Measurements from ENCODE around the gene MYT1.

The MYT1 gene

GRCh38 chr20:64140061-64140931, 24.0 kb upstream of the MYT1 start:
- DNase-seq, result no peak

GRCh38 chr20:64140956-64141355, 23.3 kb upstream of the MYT1 start:
- DNase-seq, result no peak

DNA sequence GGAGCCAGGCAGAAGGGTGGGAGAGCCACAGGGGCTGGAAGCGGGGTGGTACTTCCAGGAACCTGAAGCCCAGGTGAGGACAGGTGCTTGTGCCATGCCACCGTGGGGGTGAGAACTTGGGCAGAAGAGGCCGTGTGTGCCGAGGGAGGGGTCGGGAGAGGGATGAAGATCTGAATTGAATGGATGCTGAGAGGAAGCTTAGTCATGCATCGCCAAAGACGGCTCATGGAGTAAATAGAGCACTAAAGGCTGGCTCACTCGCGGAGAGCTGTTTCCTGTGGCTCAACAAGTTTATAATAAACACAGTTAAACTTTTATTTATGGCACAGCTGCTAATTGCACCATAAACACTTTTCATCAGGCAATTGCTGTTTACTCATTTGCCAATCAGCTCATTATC, 21.7 kb upstream of the MYT1 start:
- DNase-seq, result no peak

DNA sequence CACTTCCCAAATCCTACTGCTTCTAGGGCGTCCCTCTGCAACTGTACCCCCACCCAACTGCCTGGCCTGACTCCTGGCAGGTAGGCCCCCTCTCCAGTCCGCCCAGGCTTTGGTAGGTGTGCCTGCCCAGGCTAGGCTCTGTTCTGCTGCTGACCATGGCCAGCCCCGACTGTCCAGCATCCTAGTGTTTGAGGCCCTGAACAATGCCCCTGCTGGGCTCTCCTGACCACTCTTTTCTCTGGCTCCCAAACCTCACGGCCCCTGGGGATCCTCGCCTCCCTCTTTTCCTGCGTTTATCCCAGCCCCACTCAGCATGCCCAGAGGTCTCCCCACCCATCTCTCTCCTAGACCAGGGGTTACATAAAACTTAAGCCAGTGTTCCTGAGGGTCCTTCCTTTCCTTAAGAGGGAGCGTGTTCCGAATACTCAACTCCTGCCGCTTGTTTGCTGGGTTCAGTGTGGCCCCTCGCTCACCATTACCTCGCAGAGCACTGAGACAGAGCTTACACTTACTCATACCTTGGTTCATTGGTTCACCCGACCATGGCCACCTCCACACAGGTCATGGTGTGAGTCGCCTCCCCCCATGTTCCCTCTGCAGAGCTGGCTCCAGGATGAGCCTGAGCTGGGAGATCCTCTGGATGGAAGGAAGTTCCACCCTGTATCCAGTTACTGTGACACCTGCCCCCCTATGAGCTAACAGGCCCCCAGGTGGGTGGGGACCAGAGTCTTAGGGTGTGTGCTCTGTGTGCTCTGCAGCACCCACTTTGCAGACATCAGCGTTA, 21.0 kb upstream of the MYT1 start:
- DNase-seq, result no peak

DNA sequence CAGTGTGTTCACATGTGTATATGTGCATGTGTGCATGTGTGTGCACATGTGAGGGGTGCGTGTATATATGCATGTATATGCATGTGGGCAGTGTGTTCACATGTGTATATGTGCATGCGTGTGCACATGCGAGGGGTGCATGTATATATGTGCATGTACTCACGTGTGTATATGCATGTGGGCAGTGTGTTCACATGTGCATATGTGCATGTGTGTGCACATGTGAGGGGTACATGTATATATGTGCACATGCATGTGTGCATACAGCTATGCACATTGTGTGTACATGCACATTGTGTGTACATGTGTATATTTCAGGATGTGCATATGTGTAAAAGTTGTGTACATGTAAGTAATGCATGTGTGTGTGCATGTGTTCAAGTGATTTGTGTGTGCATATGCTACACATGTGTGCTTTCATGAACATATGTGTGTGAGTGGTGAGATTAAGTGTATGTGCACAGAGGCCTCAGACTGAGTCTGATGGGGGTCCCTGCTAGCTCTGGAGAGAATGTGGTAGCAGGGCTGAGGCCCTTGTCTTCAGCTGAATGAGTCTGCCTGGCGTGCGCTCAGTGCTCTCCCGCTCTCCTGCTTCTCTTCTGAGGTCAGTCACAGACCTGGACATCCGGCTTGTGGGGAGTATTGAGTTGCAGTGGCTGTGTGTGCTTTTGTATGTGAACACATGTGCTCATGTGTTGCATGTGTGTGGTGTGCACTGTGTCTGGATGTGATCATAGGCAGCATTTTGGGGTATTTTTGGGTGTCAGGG, 19.9 kb upstream of the MYT1 start:
- DNase-seq, result no peak

GRCh38 chr20:64145458-64146300, 18.6 kb upstream of the MYT1 start:
- DNase-seq, result no peak

DNA sequence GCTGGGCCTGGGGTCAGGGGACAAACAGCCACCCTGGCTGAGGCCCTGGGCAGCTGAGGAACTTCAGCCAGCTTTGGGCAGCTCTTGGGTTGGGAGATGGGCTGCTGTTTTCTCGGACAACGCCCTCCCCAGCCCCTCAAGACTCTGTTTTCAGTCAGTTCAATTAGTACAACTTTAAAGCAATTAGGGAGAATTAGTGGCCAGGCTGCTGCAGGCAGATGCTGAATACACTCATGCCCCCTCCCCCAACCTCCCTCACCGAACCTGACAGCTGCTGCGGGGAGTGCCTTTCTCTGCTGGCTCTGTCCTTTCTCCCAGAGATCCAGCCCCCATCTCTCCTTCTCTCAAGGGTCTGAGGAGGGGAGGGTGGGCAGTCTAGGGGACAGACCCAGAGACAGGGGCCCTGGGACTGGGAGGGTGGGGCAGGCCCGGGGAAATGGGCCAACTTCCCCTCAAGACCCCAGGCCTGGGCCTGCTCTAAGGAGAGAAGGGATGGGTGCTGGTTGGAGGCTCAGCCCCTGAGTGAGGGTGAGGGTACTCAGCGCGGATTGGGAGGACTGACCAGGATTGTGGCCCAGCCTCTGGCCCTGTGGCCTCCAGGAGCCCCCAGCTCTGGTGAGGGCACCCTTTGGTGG, 17.8 kb upstream of the MYT1 start:
- no peak for DNase-seq

DNA sequence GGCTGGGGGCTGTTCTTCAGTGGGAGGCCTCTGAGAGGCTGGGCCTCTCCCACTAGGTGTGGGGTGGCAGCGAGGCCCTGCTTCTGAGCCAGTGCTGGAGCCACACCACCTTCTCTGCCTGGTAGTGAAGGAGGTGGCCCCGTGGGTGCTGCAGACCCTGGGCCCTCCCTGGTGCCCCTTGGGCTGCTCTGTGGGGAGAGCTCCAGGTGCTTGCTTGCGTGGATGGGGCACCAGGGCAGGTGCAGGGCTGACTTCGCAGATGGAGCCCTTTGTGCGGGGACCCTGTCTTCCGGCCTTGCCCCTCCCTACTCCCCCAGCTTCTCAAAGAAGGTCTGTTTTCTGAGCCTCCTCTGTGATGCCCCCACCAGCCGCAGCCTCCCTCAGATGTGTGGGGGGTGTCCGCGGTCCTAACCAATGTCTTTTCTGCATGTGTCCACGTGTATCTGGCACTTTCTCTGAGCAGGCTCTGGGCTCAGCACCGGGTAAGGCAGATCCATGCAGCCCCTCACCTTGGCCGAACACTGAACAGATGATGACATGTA, 17.2 kb upstream of the MYT1 start:
- no peak for DNase-seq

- DNase-seq, result no peak
Observed at GRCh38 chr20:64148581-64148980, 15.7 kb upstream of the MYT1 start.

GRCh38 chr20:64149141-64149540, 15.1 kb upstream of the MYT1 start:
- DNase-seq, result no peak

GRCh38 chr20:64149809-64150560, 14.3 kb upstream of the MYT1 start:
- DNase-seq, result no peak

GRCh38 chr20:64150756-64151632, 13.3 kb upstream of the MYT1 start:
- DNase-seq, result no peak

GRCh38 chr20:64151633-64152530, 12.4 kb upstream of the MYT1 start:
- DNase-seq, result no peak

DNA sequence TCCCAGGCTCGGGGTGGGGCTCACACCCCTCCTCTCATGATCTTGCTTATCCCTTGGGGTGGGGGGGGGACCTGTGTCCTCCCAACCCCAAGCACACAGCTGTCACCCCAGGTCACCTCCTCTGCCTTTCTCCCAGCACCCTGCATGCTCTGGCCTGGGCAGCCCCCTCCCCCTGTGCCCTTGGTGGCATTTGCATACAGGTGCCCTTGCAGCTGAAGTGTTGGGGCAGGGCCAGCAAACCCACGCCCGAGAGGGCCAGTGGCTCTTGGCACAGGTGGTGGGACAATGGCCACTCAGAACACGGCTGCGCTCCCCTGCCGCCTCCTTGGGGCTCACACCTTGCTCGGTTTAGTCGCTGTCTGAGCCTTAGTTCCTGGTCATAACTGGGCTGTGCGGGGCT, 11.3 kb upstream of the MYT1 start:
- no peak for DNase-seq

DNA sequence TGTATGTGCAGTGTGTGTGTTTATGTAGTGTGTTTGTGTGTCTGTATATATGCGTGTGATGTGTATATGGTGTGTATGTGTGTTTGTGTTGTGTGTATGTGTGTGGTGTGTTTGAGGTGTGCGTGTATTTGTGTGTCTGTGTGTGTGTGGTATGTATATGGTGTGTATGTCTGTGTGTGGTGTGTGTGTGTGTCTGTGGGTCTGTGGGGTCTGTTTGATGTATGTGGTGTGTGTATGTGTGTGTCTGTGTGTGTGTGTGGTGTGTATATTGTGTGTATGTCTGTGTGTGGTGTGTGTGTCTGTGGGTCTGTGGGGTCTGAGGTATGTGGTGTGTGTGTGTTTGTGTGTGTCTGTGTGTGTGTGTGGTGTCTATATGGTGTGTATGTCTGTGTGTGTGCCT, 10.8 kb upstream of the MYT1 start:
- DNase-seq, result no peak

GRCh38 chr20:64153861-64154589, 10.2 kb upstream of the MYT1 start:
- no peak for DNase-seq

DNA sequence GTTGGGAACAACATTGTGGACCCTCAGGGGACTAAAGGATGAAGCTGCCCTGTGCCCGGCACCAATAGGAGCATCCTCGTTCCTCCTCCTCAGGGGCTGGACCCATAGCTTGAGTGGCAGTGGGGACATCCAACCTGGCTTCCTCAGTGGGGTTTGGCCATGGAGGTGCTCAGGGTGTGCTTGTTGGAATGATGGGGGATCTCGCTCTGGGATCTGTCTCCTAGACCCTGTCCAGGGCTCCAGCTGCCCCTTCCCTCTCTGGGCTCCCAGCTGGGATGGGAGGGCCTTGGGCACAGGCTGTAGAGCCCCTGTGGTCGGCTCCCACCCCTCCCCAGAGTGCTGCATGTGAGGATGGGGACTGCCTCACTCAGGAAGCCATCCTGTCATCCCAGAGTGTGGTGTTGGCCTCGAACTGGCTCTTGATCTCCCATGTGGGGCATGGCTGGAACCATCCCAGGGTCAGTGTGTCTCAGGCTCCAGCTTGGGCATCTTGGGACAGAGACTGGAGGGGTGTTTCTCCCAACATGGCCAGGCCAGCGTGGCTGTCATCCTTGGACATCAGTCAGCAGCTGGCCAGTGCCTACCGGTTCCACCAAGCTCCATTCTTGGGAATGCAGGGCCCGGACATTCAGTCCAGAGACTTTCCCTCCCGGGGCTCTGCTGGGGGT, 9.5 kb upstream of the MYT1 start:
- no peak for DNase-seq

All from activated gamma-delta T cell (primary cell).